Neural cell (in vitro differentiated cells): Measurements from ENCODE around the gene LRRC2. TPM values are rescaled to one million over a fixed set of nuclear protein-coding genes. Genes with fewer than 3 reads are reported as not detected.

ENCODE experiments used
- H2AFZ ChIP-seq: fragments of 200-600, 300-800 bp; sonication (generic), shearing (Covaris generic); 2 replicates; pipeline ENCODE4 v1.6.0; 2014; ENCODE audit warnings: low read depth, mild to moderate bottlenecking, antibody characterized with exemption, low read length, moderate library complexity
- H3F3A ChIP-seq: fragments of 200-600 bp; shearing (Covaris generic); 2 replicates; pipeline ENCODE4 v1.6.1; 2016; ENCODE audit warnings: mild to moderate bottlenecking, moderate library complexity, mixed read lengths, antibody characterized with exemption, low read length; ENCODE audit not compliant: insufficient read depth, poor library complexity, severe bottlenecking
- H3K27ac ChIP-seq: fragments of 200-600, 300-800 bp; sonication (generic), shearing (Covaris generic); 2 replicates; pipeline ENCODE4 v1.5.1; 2014; ENCODE audit warnings: mild to moderate bottlenecking, low read length, moderate library complexity
- H3K27me3 ChIP-seq: fragments of 300-800, 200-600 bp; sonication (generic), shearing (Covaris generic); 2 replicates; pipeline ENCODE4 v1.6.0; 2014; ENCODE audit warnings: mild to moderate bottlenecking, low read depth, low read length, moderate library complexity; ENCODE audit not compliant: insufficient read depth
- H3K36me3 ChIP-seq: fragments of 300-800, 200-600 bp; sonication (generic), shearing (Covaris generic); 2 replicates; pipeline ENCODE4 v1.5.1; 2014; ENCODE audit warnings: mild to moderate bottlenecking, antibody characterized with exemption, low read length, moderate library complexity; ENCODE audit not compliant: insufficient read depth
- H3K4me2 ChIP-seq: fragments of 300-800, 200-600 bp; sonication (generic), shearing (Covaris generic); 2 replicates; pipeline ENCODE4 v1.6.0; 2014; ENCODE audit warnings: mild to moderate bottlenecking, low read length
- H3K4me3 ChIP-seq: fragments of 300-800, 200-600 bp; sonication (generic), shearing (Covaris generic); 2 replicates; pipeline ENCODE4 v1.5.1; 2014; ENCODE audit warnings: mild to moderate bottlenecking, low read length, moderate library complexity
- H3K79me2 ChIP-seq: fragments of 200-600 bp; shearing (Covaris generic); replicated peaks from 2 replicates; pipeline ENCODE4 v1.6.0; 2014; ENCODE audit warnings: mild to moderate bottlenecking, low read length, moderate library complexity; ENCODE audit not compliant: insufficient read depth
- H3K9ac ChIP-seq: fragments of 300-800, 200-600 bp; sonication (generic), shearing (Covaris generic); 2 replicates; pipeline ENCODE4 v1.6.1; 2016; ENCODE audit warnings: mild to moderate bottlenecking, low read length, mixed read lengths
- H3K9me2 ChIP-seq: fragments of 200-600 bp; shearing (Covaris generic); 2 replicates; pipeline ENCODE4 v1.6.1; 2016; ENCODE audit warnings: mild to moderate bottlenecking, low read length, mixed read lengths; ENCODE audit not compliant: insufficient read depth
- H3K9me3 ChIP-seq: fragments of 200-600, 300-800 bp; sonication (generic), shearing (Covaris generic); 2 replicates; pipeline ENCODE4 v1.6.1; 2016; ENCODE audit warnings: mild to moderate bottlenecking, mixed run types, low read length, moderate library complexity, mixed read lengths
- H4K20me1 ChIP-seq: fragments of 200-600 bp; shearing (Covaris generic); 2 replicates; pipeline ENCODE4 v1.6.1; 2016; ENCODE audit warnings: mild to moderate bottlenecking, mixed run types; ENCODE audit not compliant: insufficient read depth
- CTCF ChIP-seq: fragments of 450-650 bp; IDR thresholded peaks from 2 replicates; pipeline ENCODE4 v1.5.1; 2014; ENCODE audit warnings: antibody characterized with exemption, mild to moderate bottlenecking, moderate library complexity; ENCODE audit not compliant: poor library complexity, severe bottlenecking
- EP300 ChIP-seq: fragments of 450-650 bp; conservative IDR thresholded peaks from 2 replicates; pipeline ENCODE4 v1.6.1; 2014; ENCODE audit warnings: antibody characterized with exemption, mild to moderate bottlenecking, moderate library complexity; ENCODE audit not compliant: poor library complexity, severe bottlenecking
- EZH2 ChIP-seq: fragments of 200-600, 300-800 bp; shearing (Covaris generic), sonication (generic); IDR thresholded peaks from 2 replicates; pipeline ENCODE4 v1.6.1; 2014; ENCODE audit warnings: antibody characterized with exemption, low read length, borderline replicate concordance, mild to moderate bottlenecking; ENCODE audit not compliant: insufficient read depth, poor library complexity, severe bottlenecking
- MXI1 ChIP-seq: fragments of 450-650 bp; conservative IDR thresholded peaks from 2 replicates; pipeline ENCODE4 v1.6.1; 2014; ENCODE audit warnings: antibody characterized with exemption, mild to moderate bottlenecking; ENCODE audit not compliant: poor library complexity, severe bottlenecking
- POLR2AphosphoS5 ChIP-seq: IDR thresholded peaks from 2 replicates; pipeline ENCODE4 v1.6.1; 2012
- RAD21 ChIP-seq: fragments of 450-650 bp; conservative IDR thresholded peaks from 2 replicates; pipeline ENCODE4 v1.6.1; 2014; ENCODE audit warnings: antibody characterized with exemption, mild to moderate bottlenecking, moderate library complexity
- SMC3 ChIP-seq: fragments of 450-650 bp; conservative IDR thresholded peaks from 2 replicates; pipeline ENCODE4 v1.6.1; 2014; ENCODE audit warnings: antibody characterized with exemption, mild to moderate bottlenecking, moderate library complexity; ENCODE audit not compliant: poor library complexity
- TAF1 ChIP-seq: IDR thresholded peaks from 2 replicates; pipeline ENCODE4 v1.6.1; 2012; ENCODE audit warnings: low read depth
- polyA plus RNA-seq: library from polyadenylated mRNA; depleted of rRNA; stranded (reverse); fragments of >200 nt; gene quantifications from 2 replicates; pipeline ENCODE4 v1.2.3, GENCODE V29; 2014
- TF ChIP-seq, protein P1 (sequence below): IDR thresholded peaks from 2 replicates; pipeline ENCODE4 v1.6.1; 2012; ENCODE audit warnings: borderline replicate concordance

LRRC2 gene
- polyA plus RNA-seq, 1 donor from 2014 or later, result not detected

DNA sequence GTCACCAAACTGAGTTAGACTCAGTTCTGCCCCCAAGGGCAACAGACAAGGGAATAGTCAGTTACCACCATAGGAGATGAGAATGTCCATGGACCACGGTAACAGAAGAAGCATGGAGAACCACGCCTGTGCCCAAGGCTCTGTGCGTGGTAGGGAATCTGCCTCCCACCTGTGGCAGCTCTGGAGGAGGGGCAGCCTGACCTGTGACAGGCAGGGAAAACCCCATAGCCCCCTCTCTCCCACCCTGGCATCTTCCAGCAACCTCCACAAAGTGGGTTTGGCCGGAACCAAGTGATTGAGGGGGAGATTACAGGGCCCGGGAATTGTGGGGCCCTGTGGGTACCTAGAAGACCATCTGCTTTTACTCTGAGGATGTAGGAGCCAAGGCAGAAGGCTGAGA is 87.1 kb downstream of the LRRC2 start:
- H3K9ac ChIP-seq, result no peak overlapping the region
- H2AFZ ChIP-seq, result no peak overlapping the region
- H3K79me2 ChIP-seq, result no peaks in the 10 kb centered on the region
- no peak for TF ChIP-seq SMC3
- no peak for TF ChIP-seq TAF1
- TF ChIP-seq, protein P1, sequence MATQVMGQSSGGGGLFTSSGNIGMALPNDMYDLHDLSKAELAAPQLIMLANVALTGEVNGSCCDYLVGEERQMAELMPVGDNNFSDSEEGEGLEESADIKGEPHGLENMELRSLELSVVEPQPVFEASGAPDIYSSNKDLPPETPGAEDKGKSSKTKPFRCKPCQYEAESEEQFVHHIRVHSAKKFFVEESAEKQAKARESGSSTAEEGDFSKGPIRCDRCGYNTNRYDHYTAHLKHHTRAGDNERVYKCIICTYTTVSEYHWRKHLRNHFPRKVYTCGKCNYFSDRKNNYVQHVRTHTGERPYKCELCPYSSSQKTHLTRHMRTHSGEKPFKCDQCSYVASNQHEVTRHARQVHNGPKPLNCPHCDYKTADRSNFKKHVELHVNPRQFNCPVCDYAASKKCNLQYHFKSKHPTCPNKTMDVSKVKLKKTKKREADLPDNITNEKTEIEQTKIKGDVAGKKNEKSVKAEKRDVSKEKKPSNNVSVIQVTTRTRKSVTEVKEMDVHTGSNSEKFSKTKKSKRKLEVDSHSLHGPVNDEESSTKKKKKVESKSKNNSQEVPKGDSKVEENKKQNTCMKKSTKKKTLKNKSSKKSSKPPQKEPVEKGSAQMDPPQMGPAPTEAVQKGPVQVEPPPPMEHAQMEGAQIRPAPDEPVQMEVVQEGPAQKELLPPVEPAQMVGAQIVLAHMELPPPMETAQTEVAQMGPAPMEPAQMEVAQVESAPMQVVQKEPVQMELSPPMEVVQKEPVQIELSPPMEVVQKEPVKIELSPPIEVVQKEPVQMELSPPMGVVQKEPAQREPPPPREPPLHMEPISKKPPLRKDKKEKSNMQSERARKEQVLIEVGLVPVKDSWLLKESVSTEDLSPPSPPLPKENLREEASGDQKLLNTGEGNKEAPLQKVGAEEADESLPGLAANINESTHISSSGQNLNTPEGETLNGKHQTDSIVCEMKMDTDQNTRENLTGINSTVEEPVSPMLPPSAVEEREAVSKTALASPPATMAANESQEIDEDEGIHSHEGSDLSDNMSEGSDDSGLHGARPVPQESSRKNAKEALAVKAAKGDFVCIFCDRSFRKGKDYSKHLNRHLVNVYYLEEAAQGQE, result no peak
- TF ChIP-seq POLR2AphosphoS5, result no peak
- TF ChIP-seq EP300, result no peak
- H3F3A ChIP-seq, result no peaks in the 10 kb centered on the region
- H3K9me3 ChIP-seq, result no peaks in the 10 kb centered on the region
- H3K9me2 ChIP-seq, result no peaks in the 10 kb centered on the region
- H3K4me3 ChIP-seq, result no peak overlapping the region
- H3K27ac ChIP-seq, result no peak overlapping the region
- no peaks in the 10 kb centered on the region for H4K20me1 ChIP-seq
- H3K4me2 ChIP-seq, result no peak overlapping the region
- H3K27me3 ChIP-seq, result no peaks in the 10 kb centered on the region
- H3K36me3 ChIP-seq, result no peaks in the 10 kb centered on the region

DNA sequence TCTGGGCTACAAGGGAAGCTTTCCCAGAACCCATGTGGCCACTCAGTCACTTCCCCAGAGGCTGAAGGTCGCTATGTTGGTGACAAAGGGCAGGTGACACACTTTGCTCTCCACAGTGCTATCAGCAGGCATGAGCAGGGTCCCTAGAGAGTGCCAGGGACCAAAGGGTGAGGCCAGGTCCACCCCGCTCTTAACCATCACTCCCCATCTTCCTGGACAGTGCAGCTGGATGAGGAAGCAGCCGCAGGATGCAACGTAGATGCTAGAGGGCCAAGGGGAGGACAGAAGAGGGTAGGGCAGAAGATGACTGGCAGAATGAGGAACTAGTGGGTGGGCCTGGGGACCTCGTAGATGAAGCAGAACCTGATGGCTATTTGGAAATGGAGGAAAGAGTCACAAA is 87.8 kb downstream of the LRRC2 start:
- no peaks in the 10 kb centered on the region for H3K36me3 ChIP-seq
- H4K20me1 ChIP-seq, result no peaks in the 10 kb centered on the region
- H3K4me3 ChIP-seq, result no peak overlapping the region
- no peaks in the 10 kb centered on the region for H3K79me2 ChIP-seq
- no peaks in the 10 kb centered on the region for H3K27me3 ChIP-seq
- no peak for TF ChIP-seq SMC3
- TF ChIP-seq TAF1, result no peak
- no peak for TF ChIP-seq RAD21
- no peak for TF ChIP-seq MXI1
- no peaks in the 10 kb centered on the region for H3K9me2 ChIP-seq
- H3F3A ChIP-seq, result no peaks in the 10 kb centered on the region
- no peak overlapping the region for H2AFZ ChIP-seq
- no peak overlapping the region for H3K27ac ChIP-seq
- no peak overlapping the region for H3K9ac ChIP-seq
- H3K9me3 ChIP-seq, result no peaks in the 10 kb centered on the region
- H3K4me2 ChIP-seq, result no peak overlapping the region

GRCh38 chr3:46477756-46478155 is 88.3 kb downstream of the LRRC2 start:
- Histone ChIP-seq H3K9me3 (no peaks in the 10 kb centered on the region), H3K36me3 (no peaks in the 10 kb centered on the region), H3K9me2 (no peaks in the 10 kb centered on the region), H3K27me3 (no peaks in the 10 kb centered on the region), H4K20me1 (no peaks in the 10 kb centered on the region), H3K4me3 (no peak overlapping the region), H2AFZ (no peak overlapping the region), H3K4me2 (no peak overlapping the region), H3F3A (no peaks in the 10 kb centered on the region), H3K9ac (no peak overlapping the region), H3K27ac (no peak overlapping the region), H3K79me2 (no peaks in the 10 kb centered on the region)
- TF ChIP-seq EP300 (no peak), RAD21 (no peak), POLR2AphosphoS5 (no peak), MXI1 (no peak), SMC3 (no peak), TAF1 (no peak), CTCF (no peak), EZH2 (no peak)
